ENCODE results near the gene CADM2.

- no peak for TF ChIP-seq CTCF (IDR thresholded peaks at IDR 0.05)
- no peak for TF ChIP-seq POLR2AphosphoS5 (IDR thresholded peaks at IDR 0.05)
- no peak for TF ChIP-seq POLR2A (IDR thresholded peaks at IDR 0.05)
Measured at GRCh38 chr3:85631070-85631469, 672.3 kb downstream of the CADM2 start.

Data from prostate gland (tissue), 2 donors.